ENCODE results near the gene KRT73. TPM values are rescaled to one million over a fixed set of nuclear protein-coding genes. Genes with fewer than 3 reads are reported as not detected.

KRT73 gene
- total and polyA plus RNA-seq, 2 of the 8 experiments (the other 6 are each of a cell fraction or from before 2014, with no cell fraction given) = not detected

DNA sequence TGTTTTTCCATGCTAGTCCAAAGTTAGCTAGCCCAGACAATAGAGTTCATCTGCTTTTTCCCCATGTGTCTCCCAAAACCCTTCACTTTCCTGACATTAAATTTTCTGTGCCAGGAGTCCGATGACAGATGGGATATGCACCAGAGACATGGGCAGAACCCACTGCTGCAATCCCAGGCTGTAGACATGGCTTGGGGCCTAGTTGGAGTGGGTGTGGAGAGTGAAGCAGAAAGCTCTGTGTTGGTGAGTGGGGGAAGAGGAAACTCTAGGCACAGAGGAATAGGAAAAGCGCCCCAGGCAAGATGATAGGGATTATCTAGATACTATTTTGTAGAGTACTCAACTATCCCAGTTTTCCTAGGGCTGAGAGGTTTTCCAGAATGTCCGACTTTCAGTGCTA lies 39.9 kb downstream of the KRT73 start:
- no peaks in the 10 kb centered on the region for H4K20me1 ChIP-seq (replicated peaks in 1 of 2; ENCODE audit: control insufficient read depth in 1 of 2, insufficient read depth in 2 of 2, low read length in 2 of 2)
- H3K9ac ChIP-seq (replicated peaks in 1 of 4; ENCODE audit: extremely low read depth in 1 of 4, low read depth in 3 of 4, low read length in 3 of 4) = no peak overlapping the region
- H4K5ac ChIP-seq (ENCODE audit: insufficient read length, low read depth, low read length) = no peak overlapping the region
- WGBS, 2 experiments (ENCODE audit: extremely low coverage in 1 of 2, insufficient coverage in 1 of 2, insufficient read length in 1 of 2, insufficient replicate concordance in 2 of 2, low coverage in 1 of 2, low lambda C conversion rate in 2 of 2, missing lambda C conversion rate in 1 of 2) = 87% methylated on average over 3 of the region's 3 CpGs; no CpG with 5 or more reads in 1 of the 2 experiments
- no peaks in the 10 kb centered on the region for H3K27me3 ChIP-seq (replicated peaks in 1 of 4; ENCODE audit: control insufficient read depth in 3 of 4, extremely low read depth in 1 of 4, insufficient read depth in 3 of 4, low read length in 3 of 4)
- H2AK5ac ChIP-seq (ENCODE audit: low read depth, low read length) = no peak overlapping the region
- no peaks in the 10 kb centered on the region for H3K23me2 ChIP-seq (ENCODE audit: low read depth, low read length)
- H3K4me3 ChIP-seq (ENCODE audit: extremely low read depth in 1 of 4, insufficient read depth in 2 of 4, low read depth in 3 of 4, low read length in 4 of 4) = no peak overlapping the region
- H3K4me1 ChIP-seq (replicated peaks in 1 of 4; ENCODE audit: control insufficient read depth in 3 of 4, insufficient read depth in 4 of 4, low read length in 3 of 4) = no peaks in the 10 kb centered on the region
- H4K91ac ChIP-seq (replicated peaks; ENCODE audit: insufficient read length, low read length) = no peak overlapping the region
- no peak overlapping the region for H2AFZ ChIP-seq (ENCODE audit: low read length)
- FAIRE-seq (no peak), DNase-seq (ENCODE audit: low read depth in 1 of 2, low spot score in 2 of 2) (no peak)
- H2BK5ac ChIP-seq (ENCODE audit: low read depth, low read length) = no peak overlapping the region
- no peak overlapping the region for H2BK12ac ChIP-seq (ENCODE audit: low read depth, low read length)
- no peak overlapping the region for H3K23ac ChIP-seq (ENCODE audit: insufficient read length)
- no peaks in the 10 kb centered on the region for H3K9me3 ChIP-seq (ENCODE audit: insufficient read depth in 2 of 2, low read depth in 1 of 2, low read length in 1 of 2)
- H2BK15ac ChIP-seq (ENCODE audit: low read length) = no peak overlapping the region
- H3K56ac ChIP-seq (replicated peaks; ENCODE audit: insufficient read length, low read depth, low read length) = no peak overlapping the region
- ChIA-PET POLR2A (ENCODE audit: partially characterized antibody) (no interaction called here), CTCF (ENCODE audit: partially characterized antibody) (interaction anchor here (0.7 to 23.2 kb wide), 15 partner anchors 10 to 297 kb away, joined by 3 to 502 read pairs (median 4); no protein-coding TSS in a partner anchor)
- no peaks in the 10 kb centered on the region for H3K79me1 ChIP-seq (ENCODE audit: low read depth, low read length)
- no peaks in the 10 kb centered on the region for H3K79me2 ChIP-seq (ENCODE audit: control insufficient read depth in 1 of 2, insufficient read depth in 2 of 2, low read length in 2 of 2)
- TF ChIP-seq KDM5A (IDR thresholded peaks at IDR 0.05; ENCODE audit: low read length) (no peak), JUND (IDR thresholded peaks at IDR 0.05; ENCODE audit: low read length) (no peak), SP1 (IDR thresholded peaks at IDR 0.05; ENCODE audit: low read depth, low read length) (no peak)
- TF ChIP-seq, protein P1, sequence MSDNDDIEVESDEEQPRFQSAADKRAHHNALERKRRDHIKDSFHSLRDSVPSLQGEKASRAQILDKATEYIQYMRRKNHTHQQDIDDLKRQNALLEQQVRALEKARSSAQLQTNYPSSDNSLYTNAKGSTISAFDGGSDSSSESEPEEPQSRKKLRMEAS (IDR thresholded peaks at IDR 0.05) = no peak
- H3K14ac ChIP-seq (ENCODE audit: insufficient read length) = no peak overlapping the region
- no peak overlapping the region for H3K18ac ChIP-seq (ENCODE audit: extremely low read depth, low read length)
- no peak overlapping the region for H3K4ac ChIP-seq (replicated peaks; ENCODE audit: insufficient read length, low read depth, low read length)
- H3K36me3 ChIP-seq (ENCODE audit: control insufficient read depth in 2 of 4, insufficient read depth in 4 of 4, low read length in 3 of 4) = no peaks in the 10 kb centered on the region
- no peak overlapping the region for H2BK20ac ChIP-seq (ENCODE audit: low read length)
- no peak overlapping the region for H3K27ac ChIP-seq (ENCODE audit: low read depth, low read length)
- no peak overlapping the region for H2BK120ac ChIP-seq (replicated peaks; ENCODE audit: low read depth, low read length)
- no peak overlapping the region for H3K4me2 ChIP-seq (ENCODE audit: insufficient read depth in 1 of 2, low read depth in 2 of 2, low read length in 2 of 2)
- H4K8ac ChIP-seq (ENCODE audit: extremely low read depth, insufficient read depth, low read length) = no peak overlapping the region

All from H1 (cell line).